Anterior cingulate cortex (tissue), 58 donors: ENCODE data around the gene IQSEC2.

ENCODE experiments used
- DNase-seq, 58 donors: peaks; one replicate each; lab custom pipeline; 2025; lab: John Stamatoyannopoulos, UW

IQSEC2 gene

DNA sequence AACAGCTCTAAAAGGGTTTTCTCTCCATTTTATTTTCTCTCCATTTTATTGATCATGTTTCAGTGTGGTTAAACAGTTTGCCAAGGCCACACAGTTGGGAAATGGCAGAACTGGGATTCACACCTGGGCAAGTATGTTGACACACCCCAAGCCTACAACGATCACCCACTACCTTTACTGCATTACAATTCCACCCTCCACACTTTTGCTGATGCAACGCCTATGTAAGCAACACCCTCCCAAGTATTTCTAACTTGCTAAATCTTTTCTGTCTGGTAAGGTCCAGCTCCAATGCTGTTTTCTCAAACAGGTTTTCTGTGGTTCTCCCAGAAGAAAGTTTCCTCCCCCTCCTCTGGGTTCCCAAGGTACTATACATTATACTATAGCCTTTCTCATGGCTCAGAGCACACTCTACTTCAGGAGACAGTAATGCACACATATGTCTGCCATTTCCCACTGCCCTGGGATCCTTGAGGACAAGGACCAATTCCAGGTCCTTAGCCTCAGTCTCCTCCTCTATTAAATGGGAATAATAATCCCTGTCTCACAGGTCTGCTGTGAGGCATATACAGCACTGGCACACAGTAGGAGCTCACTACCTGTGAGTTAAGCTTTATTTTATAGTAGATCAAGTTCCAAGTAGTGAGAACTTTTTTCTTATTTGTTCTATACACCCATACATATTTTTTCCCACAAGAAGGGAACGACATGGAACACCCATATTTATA, 27.9 kb downstream of the IQSEC2 start:
- no peak for DNase-seq

DNA sequence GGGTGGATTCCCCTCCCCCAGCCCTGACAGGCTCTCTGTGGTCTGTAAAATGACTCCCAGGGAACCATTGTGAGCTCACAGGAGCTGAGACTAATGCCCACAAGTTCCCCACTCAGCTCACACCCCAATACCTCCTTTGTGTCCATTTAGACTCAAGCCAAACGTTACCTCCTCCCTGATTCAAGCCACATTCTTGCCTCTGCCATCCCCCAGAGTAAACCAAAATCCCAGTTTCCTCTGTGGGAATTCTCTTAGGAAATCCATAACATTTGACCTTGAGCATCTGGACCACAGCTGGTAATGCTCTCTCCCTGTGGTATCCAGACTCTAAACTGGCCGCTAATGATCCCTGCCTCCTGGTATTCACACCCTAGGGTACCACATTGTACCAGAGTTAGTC, 30.1 kb downstream of the IQSEC2 start:
- DNase-seq: no peak

DNA sequence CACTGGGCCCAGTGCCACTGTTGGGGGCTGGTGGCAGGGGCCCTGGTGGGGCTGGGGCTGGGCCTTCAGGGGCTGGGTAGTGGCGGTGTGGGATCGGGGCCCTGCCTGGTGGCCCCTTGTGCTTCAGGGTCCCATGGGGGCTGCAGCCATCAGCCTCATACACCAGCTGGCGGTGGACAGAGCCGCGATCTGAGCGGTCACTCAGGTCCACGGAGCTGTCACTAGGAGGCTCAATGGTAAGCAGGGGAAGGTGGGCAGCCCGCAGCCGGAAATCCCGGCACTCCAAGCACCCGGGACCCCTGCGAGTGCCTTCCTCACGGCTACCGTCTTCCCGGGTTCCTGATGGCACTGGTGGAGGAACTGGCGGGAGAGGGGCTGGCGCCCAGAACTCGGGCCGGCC, 30.8 kb downstream of the IQSEC2 start:
- no peak for DNase-seq

DNA sequence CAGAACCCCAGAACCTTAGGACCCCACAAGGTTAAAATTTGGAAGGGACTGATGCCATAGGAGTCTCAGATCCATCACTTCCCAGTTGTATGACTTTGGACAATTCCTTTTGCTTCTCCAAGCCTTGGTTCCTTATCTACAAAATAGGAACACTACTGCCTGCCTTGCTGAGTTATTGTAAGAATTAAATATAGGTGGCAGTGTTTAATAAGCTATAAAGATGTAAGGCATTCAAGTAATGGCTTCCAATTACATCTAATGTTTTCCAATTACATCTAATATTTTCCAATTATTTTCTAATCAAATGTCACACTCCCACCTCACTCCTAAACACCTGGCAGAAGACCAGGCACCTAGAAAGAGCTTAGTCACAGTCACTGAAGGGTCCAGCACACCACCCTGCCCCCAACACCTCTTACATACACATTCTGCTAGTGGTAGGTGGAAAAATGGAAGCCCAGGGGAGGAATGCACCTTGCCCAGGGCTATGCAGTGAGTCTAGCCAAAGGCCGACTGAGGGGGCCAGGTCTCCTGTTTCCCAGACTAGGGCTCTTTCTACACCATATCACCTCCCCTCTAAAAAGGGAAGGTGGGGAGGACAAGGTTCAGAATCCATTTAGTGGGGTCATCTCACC, 31.9 kb downstream of the IQSEC2 start:
- no peak for DNase-seq

DNA sequence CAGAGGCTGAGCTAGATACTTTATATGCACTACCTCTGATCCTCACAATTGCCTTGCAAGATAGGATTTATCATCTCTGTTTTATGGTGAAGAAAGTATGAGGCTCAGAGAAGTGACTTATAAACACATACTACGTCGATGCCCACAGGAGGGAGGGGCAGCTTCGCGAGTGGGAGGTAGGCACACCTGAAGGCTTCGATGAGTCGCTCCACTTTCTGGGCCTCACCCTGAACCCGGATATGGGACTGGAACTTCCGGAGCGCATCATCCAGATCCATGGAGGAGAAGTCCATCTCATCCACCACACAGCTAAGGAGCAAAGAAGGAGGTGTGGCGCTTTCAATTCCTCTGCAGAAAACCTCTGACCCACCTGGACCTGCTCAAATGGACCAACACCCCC, 33.5 kb downstream of the IQSEC2 start:
- no peak for DNase-seq

DNA sequence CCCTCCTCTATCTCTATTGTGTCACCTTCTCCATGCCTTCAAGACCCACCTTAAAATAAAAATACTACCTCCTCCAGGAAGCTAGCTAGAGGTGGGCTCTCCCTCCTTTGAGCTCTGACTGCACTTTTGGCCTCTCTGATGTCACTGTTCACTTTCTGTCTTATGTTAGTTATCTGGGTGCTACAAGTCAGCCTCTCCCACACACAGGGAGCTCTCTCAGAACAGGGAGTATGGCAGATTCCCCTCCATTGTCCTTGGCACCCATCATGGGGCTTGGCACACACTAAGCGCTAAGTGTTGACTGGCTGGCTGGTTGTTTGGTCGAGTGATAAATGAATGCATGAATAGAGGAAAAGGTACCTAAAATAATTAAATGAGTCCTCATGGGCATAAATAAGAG, 35.2 kb downstream of the IQSEC2 start:
- DNase-seq: peak in 1 of 58 donors; percentile 3

DNA sequence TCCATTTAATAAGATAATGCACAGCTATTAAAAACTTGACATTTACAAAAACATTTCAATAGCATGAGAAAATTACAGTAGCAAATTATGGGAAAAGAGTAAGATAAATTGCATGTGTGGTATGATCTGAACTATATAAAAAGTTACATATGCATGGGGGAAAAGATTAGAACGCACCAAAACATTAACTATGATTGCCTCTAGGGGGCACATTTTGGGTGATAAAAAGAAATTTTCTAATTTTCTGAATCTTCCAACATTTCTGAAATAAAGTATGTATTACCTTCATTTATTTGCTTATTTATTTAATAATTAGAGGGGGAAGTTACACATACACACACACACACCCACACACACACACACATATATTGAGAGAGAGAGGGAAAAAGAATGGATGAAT, 36.8 kb downstream of the IQSEC2 start:
- no peak for DNase-seq

DNA sequence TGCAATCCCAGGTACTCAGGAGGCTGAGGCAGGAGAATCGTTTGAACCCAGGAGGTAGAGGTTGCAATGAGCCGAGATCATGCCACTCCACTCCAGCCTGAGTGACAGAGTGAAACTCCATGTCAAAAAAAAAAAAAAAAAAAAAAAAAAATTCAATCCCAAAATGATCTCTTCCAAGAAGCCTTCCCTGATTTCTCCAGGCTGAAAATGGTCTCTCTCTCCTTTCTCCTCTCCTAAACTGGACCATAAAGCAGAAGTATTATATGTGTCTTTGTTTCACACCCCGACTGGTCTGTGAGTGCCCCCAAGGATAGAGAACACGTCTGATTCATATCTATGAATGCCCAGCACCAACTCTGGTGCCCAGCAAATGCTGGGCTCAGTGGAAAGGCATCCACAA, 39.1 kb downstream of the IQSEC2 start:
- DNase-seq: no peak

DNA sequence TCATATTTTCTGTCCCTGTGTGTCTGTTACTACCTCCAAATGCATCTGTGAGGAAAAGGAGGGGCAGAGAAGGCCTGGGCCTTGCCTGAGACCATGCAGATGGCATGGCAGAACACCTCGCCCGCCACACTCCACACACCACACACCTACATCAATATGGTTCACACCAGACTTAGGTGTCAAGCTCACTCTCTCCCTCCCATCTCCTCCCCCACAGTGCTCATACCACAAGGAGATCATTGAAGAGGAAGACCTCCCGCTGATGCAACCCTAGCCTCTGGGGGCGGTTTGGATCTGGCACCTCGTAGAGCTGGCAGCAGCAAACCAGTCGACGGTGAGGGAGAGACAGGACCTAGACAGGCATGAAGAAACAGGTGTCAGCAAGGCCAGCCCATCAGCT, 39.8 kb downstream of the IQSEC2 start:
- DNase-seq: peak in 2 of 58 donors; percentile 9 to 18

DNA sequence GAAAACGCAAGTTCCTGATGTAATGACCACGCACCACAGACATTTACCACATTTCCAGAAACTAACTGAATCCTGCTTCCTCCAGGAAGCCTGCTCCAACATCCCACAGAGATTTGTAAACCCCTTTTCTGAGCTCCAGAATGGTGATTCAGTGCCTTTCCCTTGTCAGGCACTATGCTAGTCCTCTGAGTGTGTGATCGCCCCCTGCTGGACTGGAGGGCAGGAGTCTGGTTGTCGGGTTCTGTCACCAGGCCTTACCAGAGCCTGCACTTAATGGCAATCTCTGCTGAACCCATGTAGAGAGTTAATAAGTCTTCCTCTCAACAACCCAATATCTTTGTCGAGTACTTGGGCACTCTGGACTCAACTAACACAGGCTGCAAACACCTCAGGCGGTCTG, 41.9 kb downstream of the IQSEC2 start:
- no peak for DNase-seq

DNA sequence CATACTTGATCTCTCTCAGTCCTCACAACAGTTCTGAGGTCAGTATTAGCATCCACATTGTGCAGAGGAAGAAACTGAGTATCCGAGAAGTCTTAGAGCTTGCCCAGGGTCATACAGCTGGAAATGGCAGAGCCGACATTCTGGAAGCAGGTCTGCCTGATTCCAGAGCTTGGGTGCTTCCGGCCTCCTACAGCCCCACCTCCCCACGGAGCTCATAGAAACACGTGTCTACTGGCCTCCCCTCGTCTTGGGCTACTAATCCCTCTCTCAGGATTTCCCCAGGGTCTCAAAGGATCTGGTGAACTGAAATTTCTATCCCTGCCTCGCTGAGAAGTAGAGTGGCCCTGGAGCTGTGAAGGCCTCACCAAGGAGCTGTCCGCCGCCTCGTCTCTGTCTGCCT, 44.3 kb downstream of the IQSEC2 start:
- no peak for DNase-seq

DNA sequence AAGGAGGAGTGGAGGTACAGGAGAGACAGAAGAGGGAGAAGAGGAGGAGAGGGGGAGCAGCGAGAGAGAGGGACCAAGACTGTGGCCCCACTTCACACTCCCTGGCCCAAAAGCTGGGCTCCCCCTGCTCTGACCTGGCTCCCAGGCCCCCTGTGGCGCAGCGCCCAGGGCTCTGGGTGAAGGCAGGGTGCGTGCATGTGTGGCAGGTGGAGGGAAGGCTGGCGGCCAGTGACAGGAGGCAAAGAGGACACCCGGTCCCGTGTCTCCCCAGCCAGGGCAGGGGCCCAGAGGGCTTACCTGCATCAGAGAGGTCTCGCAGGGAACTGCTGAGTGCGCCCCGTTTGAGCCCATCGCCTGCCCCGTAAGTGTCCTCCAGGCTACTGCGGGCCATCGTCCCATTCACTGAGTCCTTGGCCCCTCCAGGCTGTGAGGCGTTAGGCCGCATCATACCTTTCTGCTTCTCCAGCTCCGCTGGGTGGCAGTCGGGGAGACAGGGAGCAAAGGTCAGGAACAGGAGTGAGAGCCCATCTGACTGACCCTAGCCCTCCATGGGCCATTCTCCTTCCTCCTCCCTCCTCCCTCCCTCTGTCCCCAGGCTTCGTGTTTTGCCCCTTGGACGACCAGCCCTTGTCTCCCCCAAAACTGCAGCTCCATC, 45.2 kb downstream of the IQSEC2 start:
- DNase-seq: no peak

DNA sequence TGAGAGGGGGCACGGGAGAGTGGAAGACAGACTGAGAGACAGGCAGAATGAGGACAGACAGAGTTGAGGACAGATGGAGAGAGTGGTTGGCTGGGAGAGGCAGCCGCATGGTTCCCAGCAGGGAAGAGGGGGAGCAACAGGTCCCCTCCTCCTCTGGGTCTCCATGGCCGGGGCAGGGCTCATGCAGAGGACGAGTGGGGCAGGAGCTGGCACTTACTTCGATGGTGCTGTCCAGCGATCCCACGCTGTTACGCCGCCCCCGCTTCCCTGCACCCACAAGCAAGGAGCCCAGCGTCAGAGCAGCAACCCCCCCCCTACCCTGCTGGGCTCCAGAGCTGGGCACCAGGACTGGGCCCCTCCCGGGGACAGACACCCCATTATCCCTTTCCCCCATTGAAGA, 45.8 kb downstream of the IQSEC2 start:
- no peak for DNase-seq

DNA sequence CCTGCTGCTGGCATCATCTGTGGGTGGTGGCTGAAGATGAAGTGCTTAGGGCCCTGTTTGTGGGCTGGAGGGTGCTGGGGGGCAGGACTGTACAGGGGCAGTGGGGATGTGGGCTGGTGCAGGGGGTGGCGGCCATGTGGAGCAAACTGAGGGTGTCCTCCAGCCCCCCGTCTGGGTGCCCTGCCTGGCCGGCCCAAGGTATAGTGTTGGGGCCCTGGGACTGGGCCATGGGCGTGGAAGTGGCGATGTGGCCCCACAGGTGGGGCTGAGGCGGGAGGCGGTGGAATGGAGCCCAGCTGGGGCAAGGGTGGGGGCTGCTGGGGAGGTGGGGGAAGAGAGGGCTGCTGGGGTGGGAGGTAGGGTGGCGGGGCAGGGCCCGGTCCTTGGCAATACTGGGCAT, 46.9 kb downstream of the IQSEC2 start:
- no peak for DNase-seq

DNA sequence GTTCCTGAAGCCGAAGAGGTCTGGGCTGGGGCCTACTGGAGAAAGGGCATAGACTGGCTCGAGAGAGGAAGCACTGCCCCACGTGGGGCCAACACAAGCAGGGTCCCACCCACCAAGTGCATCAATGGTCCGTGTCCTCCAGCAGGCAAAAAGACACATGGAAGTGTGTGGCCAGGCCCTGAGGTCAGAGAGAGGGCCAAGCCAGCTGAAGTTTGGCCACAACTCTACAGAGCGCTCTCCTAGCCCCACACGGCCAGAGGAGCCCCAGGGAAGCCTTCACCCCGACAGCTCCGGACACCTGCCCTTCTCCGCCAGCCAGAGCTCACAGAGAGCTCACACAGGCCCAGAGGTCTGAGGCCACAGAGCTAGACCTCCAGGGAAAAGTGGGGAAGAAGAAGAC, 47.8 kb downstream of the IQSEC2 start:
- DNase-seq: no peak

DNA sequence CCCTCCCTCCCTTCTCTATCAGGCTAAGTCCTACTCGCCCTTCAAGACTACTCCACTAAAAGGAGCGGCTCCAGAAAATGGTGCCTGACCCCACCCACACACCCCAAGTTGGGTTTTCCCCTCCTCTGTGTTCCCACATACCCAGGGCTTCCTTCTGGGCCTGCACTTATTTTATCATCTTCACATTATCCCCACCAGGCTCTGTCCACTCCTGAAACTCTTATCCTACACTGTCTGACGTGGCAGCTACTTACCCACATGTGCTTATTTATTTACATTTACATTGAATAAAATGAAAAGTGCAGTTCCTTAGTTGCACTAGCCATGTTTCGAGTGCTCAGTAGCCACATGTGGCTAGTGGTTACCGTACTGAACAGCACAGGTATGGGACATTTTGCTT, 51.3 kb downstream of the IQSEC2 start:
- DNase-seq: no peak

DNA sequence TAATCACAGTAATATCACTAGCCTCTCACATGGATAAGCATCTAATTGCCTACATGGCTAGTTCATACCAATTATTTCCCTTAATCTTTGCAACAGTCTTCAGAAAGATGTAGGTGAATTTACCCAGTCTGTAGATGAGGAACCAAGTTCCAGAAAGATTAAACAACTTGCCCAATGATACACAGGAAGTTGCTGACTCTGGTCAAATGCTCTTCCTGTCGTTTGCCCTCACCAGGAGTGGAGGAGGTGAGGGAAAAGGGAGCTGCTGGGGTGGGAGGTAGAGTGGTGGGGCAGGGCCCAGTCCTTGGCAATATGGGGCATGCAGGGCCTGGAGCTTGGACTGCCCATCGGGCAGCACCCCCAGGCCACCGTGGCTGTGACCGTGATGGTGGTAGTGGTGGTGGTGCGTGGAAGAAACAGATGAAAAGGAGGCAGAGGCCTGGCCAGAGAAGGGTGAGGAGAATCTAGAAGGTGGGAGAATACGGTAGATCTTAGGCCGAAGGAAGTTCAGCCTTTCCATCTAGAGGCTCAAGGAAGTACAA, 54.1 kb downstream of the IQSEC2 start:
- DNase-seq: no peak

DNA sequence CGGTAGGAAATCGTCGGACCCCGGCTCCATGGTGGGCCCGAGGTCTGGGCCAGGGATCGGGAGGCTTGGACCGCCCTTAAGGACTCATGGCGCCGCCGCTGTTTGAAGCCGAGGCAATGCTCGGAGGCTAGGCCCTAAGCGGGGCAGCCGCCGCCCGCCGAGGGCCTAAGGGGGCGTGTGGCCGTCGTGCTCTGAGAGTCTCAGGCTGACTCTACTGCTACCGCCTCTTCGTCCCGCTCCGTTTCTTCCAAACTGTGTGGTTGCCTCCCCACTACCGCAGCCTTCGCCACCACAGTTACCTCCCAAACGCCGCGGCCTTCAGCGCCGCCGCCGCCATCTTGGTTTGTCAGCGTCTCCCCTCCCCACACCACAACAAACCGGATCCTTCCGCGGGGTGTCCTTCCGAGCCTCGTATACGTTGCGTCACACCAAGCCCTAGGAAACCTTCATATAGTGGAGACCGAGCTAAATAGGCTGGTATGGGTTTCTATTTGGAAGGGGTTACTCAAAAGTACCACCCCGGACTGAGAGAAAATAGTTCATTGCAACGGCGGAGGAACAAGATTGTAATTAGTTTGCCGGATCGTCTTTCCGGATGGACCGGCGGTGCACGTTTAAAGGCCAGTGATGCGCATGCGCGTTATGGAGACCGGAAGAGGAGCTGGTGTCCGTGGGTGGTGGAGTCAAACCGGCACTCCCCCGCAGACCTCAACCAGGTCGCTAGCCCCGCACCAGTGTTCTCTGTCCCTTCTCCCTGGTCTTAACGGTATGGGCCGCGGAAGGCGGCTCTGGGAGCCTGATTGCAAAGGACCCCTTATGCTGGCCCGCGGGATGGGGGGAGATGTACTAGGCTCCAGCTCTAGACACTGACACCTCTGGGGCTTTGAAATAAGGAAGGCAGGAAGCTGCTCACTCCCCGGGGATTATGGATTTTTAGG, 56.3 kb downstream of the IQSEC2 start, which contains the start of gene KDM5C:
Gene KDM5C, minus strand, starts transcription at position 348 of the 938 bp plus-strand sequence. Its CDS starts 318 bp downstream, at position 30.
- DNase-seq: peak in 57 of 58 donors; percentile 7 to 93 (median 76)

DNA sequence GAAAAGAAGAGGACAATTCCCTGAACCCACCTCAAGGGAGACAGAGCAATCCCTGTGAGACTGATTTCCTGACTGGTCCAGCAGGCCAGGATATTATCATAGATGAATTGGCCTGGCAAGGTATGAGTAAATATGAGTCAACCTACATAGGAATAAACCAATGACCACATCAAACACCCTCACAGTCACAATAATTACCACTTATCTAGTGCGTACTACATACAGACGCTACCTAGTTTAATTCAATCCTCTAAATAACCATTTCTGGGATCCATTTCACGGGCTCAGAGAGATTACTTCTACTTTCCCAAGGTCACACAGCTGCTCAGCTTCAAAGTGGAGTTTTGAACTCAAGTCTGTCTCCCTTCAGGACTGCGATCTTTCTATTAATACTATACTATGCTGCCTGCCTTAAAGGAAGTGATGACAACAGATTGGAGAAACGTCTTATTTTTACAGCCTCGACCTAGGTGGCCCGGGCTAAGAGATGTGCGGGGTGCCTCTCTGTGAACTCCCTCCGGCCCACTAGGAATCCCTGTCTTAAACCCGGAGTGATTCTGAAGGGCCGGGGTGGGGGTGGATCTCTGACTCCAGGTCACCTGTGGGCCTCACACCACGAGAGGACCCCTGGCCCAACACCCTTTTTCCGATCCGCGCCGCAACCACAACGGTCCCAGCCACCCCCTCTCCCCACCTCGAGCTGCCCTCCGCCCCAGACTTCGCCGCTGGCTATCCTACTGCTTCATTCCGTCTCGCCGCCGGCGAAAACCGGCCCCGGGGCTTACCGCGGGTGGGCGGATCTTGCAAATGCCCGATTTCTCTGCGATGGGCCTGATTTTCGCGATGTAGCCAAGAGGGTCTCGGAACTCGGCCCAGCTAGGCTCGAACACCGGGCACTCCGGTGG, 57.2 kb downstream of the IQSEC2 start:
- peak in 9 of 58 donors; percentile 21 to 62 (median 36) for DNase-seq
